ENCODE results near the gene TMEM121.

Gene TMEM121
- 0.63 to 8.6 (median 2.6) reads per million in 9 experiments for total RNA-seq

DNA sequence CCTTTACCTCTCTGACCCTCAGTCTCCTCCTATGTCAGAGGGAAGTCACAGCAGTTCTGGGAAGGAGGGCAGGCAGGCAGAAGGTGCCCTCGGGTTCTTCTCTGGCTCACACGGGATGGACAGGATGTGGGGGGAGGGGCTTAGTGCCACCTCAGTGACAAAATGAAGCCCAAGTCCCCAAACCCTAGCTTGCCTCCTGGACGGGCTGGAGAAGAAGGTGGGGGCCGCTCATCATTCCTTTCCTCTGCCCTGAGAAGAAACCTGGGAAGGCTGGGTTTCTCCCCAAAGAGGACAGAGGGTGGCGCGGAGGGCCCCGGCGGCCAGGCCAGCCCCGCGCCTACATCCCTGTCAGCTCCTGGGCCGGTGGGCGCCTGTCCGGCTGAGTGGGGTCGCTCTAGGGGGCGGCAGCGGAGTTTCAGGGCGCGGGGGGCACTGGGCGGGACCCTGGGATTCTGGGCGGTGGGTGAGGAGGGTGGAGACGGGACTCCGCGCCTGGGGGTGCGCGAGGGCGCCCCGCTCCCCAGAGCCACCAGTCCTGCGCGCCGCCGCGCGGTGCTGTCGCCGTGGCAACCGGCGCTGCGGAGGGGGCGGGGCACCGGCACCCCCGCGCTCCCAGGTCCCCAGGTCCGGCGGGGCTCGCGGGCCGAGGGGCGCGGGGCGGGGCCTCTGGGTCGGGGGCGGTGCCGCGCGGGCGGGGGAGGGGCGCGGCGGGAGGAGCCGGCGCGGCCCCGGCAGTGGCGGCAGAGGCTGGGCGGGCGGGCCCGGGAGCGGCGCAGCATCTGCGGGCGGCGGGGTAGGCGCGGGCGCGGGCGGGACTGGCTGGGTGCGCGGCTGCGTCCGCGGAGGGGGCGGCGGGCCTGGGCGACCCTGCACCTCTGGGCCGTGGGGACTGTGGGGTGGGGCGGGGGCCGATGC, at the start of gene TMEM121:
Gene TMEM121, plus strand, starts transcription at position 723 of the 915 bp plus-strand sequence. CDS start 2,252 bp downstream, outside the sequence.
- peaks cover 33 to 44% of the 10 kb centered on the region in 2 donors for H3K27me3 Mint-ChIP-seq
- peak within 1 kb of the TSS; percentile 81 for H3K4me3 Mint-ChIP-seq
- H3K9me3 Mint-ChIP-seq: no peaks in the 10 kb centered on the region
- H3K27ac Mint-ChIP-seq: no peak within 1 kb of the TSS
- H3K36me3 Mint-ChIP-seq (ENCODE audit: insufficient read depth): peaks cover 4% of the 10 kb centered on the region
- H3K4me1 Mint-ChIP-seq (ENCODE audit: low read depth in 2 of 2): peaks cover 5 to 18% of the 10 kb centered on the region in 2 donors
- no peak for DNase-seq
- ATAC-seq (replicated peaks): peak; percentile 38

DNA sequence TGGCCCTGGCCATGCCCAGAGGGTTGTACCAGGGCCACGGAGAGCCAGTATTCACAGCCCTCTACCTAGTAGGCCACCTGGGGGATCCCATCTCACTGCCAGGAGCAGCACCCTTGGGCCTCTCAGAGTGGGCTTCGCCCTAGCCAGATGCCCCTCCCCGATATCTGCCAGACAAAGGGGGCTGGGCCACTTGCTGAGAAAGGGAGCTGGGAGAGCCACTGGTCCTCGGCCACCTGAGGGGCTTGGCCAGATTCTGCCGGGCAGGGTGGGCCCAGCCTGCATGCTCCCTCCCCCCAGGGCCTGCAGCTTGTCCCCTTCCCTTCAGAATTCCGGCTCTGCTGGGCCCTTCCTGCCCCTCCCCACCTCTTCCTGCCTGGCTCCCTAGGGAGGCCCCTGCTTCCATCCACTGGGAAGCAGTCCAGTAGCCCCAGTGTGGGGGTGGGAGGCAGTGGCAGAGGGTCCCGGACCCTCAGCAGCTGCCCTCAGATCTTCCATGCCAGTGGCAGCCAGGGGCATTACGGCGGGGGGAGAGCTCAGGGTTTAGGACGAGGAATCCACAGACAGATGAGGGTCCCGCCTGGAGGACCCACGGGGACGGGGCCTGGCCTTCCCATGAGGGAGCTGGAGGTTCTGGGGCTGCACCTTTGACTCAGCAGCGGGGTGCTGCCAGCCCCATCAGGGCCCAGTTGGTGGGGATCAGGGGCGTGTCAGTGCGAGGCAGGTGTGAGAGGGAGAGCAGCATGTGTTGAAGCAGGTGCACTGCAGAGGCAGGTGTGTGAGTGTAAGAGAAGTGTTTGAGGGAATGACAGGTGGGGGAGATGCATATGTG, 49.3 kb upstream of the TMEM121 start:
- no peak for ATAC-seq (replicated peaks)
- no peak for DNase-seq
- peak overlapping the region; percentile 66 to 86 for H3K27ac Mint-ChIP-seq
- peak overlapping the region; percentile 64 to 67 for H3K4me3 Mint-ChIP-seq
- no peaks in the 10 kb centered on the region for H3K27me3 Mint-ChIP-seq
- peaks cover 0 to 3% of the 10 kb centered on the region in 2 donors for H3K9me3 Mint-ChIP-seq
- H3K36me3 Mint-ChIP-seq (ENCODE audit: insufficient read depth): peaks cover 58% of the 10 kb centered on the region
- peaks cover 24 to 28% of the 10 kb centered on the region in 2 donors for H3K4me1 Mint-ChIP-seq (ENCODE audit: low read depth in 2 of 2)

- Mint-ChIP-seq H3K36me3 (ENCODE audit: insufficient read depth) (peaks cover 63% of the 10 kb centered on the region), H3K27me3 (no peaks in the 10 kb centered on the region), H3K27ac (peak overlapping the region; percentile 66 to 86), H3K4me1 (ENCODE audit: low read depth in 2 of 2) (peaks cover 32 to 36% of the 10 kb centered on the region in 2 donors), H3K4me3 (peak overlapping the region; percentile 64 to 67), H3K9me3 (peaks cover 0 to 3% of the 10 kb centered on the region in 2 donors)
- DNase-seq (peak; percentile 66 to 73 (median 68)), ATAC-seq (replicated peaks) (peak; percentile 18)
Observed at GRCh38 chr14:105477660-105478397, 48.6 kb upstream of the TMEM121 start.

GRCh38 chr14:105478398-105479251, 47.8 kb upstream of the TMEM121 start:
- no peak overlapping the region for H3K4me3 Mint-ChIP-seq
- H3K4me1 Mint-ChIP-seq (ENCODE audit: low read depth in 2 of 2): peaks cover 35 to 37% of the 10 kb centered on the region in 2 donors
- peaks cover 67% of the 10 kb centered on the region for H3K36me3 Mint-ChIP-seq (ENCODE audit: insufficient read depth)

GRCh38 chr14:105479431-105480158, 46.8 kb upstream of the TMEM121 start:
- no peak for ATAC-seq (replicated peaks)
- Mint-ChIP-seq H3K9me3 (peaks cover 0 to 3% of the 10 kb centered on the region in 2 donors), H3K4me1 (ENCODE audit: low read depth in 2 of 2) (peaks cover 42 to 43% of the 10 kb centered on the region in 2 donors), H3K4me3 (peak overlapping the region; percentile 27 to 80), H3K27ac (peak overlapping the region; percentile 100), H3K27me3 (no peaks in the 10 kb centered on the region), H3K36me3 (ENCODE audit: insufficient read depth) (peaks cover 77% of the 10 kb centered on the region)
- DNase-seq: no peak

More at GRCh38 chr14:105478398-105479251, 47.8 kb upstream of the TMEM121 start:
- peak in 1 of 3 experiments; percentile 30 for DNase-seq
- Mint-ChIP-seq H3K9me3 (peaks cover 0 to 3% of the 10 kb centered on the region in 2 donors), H3K27ac (no peak overlapping the region), H3K27me3 (no peaks in the 10 kb centered on the region)
- ATAC-seq (replicated peaks): no peak

DNA sequence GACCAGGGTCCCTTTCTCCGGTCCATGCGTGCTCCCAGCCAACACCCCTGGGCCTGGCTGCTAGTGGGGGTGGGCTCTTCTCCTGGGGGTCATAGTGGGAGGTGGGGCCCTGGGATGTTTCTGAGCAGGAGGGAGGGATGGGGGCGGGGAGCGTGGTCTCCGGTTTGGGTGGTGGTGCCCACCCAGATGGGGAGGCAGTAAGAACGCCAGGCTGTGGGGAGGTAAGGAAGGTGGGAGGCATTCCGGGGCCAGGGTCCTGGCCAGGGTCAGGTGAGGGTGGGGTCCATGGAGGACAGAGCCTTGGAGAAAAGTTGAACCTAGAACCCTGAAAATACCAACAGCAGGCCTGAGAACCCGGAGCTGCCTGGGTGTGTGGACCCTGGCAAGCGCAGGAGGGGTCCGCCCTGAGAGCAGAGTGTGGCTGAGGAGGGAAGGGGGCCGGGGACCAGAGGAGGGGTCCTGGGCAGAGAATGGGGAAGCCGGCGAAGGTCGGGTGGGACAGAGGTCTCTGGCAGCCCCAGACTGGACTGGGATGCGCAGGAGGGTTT, 46.1 kb upstream of the TMEM121 start:
- H3K4me3 Mint-ChIP-seq: peak overlapping the region; percentile 80 to 82
- peaks cover 82% of the 10 kb centered on the region for H3K36me3 Mint-ChIP-seq (ENCODE audit: insufficient read depth)
- no peak for ATAC-seq (replicated peaks)
- H3K4me1 Mint-ChIP-seq (ENCODE audit: low read depth in 2 of 2): peaks cover 47 to 48% of the 10 kb centered on the region in 2 donors
- H3K27me3 Mint-ChIP-seq: no peaks in the 10 kb centered on the region
- H3K27ac Mint-ChIP-seq: peak overlapping the region; percentile 100
- DNase-seq: no peak
- H3K9me3 Mint-ChIP-seq: peaks cover 0 to 3% of the 10 kb centered on the region in 2 donors

DNA sequence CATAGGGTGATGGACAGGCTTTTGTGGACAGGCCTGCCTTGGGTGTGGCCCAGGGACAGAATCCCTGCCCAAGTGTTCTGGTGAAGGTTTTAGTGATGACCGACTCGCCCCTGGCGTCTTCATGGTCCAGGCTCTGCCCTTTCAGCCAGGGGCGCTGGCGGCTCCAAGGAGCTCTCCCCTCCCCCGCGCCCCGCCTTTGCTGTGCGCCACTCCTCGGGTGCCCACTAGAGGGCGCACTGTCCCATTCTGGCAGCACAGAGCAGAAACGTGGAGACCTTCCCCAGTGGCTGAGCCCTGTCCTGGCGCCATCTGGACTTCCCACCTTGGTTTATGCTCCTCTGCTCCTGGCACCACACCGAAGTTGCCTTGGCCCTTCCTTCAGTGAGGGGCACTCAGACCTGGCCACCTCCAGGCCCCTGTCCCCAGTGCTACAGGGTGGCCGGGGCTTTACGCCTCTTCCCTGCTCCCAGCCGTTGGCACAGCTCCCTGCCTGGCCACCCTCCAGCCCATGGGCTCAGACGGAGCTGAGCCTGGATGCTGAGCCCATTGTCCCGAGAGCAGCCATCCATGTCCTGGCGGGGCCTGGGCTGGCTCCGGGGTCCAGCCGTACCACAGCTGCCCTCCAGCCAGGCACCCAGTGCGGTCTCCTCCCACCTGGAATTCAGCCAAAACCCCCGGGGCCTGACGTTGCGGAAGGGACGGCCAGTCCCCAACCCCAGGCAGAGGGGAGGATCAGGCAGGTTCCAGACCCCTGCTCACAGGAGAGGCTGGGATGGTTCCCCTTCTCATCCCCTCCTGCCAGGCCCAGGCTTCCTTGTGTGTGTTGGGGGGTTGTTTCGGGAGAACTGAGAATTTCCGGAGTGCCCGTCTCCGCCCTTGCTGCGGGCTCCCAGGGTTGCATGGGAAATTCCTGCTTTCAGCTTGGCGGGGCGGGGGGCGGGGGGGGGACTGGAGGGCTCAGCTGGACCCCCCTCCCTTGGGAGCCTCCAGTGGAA, 45.3 kb upstream of the TMEM121 start:
- H3K9me3 Mint-ChIP-seq: peaks cover 0 to 3% of the 10 kb centered on the region in 2 donors
- ATAC-seq (replicated peaks) (peak; percentile 45), DNase-seq (peak; percentile 93 to 96 (median 95))
- H3K4me1 Mint-ChIP-seq (ENCODE audit: low read depth in 2 of 2): peaks cover 54 to 55% of the 10 kb centered on the region in 2 donors
- peaks cover 85% of the 10 kb centered on the region for H3K36me3 Mint-ChIP-seq (ENCODE audit: insufficient read depth)
- peak overlapping the region; percentile 100 for H3K27ac Mint-ChIP-seq
- H3K27me3 Mint-ChIP-seq: no peaks in the 10 kb centered on the region
- peak overlapping the region; percentile 80 to 82 for H3K4me3 Mint-ChIP-seq

GRCh38 chr14:105481886-105482457, 44.4 kb upstream of the TMEM121 start:
- H3K4me1 Mint-ChIP-seq (ENCODE audit: low read depth in 2 of 2): peaks cover 51 to 54% of the 10 kb centered on the region in 2 donors
- peak overlapping the region; percentile 80 to 82 for H3K4me3 Mint-ChIP-seq
- ATAC-seq (replicated peaks) (peak; percentile 62), DNase-seq (peak; percentile 95 to 97 (median 97))
- H3K27me3 Mint-ChIP-seq: no peaks in the 10 kb centered on the region
- H3K36me3 Mint-ChIP-seq (ENCODE audit: insufficient read depth): peaks cover 87% of the 10 kb centered on the region
- peak overlapping the region; percentile 100 for H3K27ac Mint-ChIP-seq
- peaks cover 0 to 3% of the 10 kb centered on the region in 2 donors for H3K9me3 Mint-ChIP-seq

DNA sequence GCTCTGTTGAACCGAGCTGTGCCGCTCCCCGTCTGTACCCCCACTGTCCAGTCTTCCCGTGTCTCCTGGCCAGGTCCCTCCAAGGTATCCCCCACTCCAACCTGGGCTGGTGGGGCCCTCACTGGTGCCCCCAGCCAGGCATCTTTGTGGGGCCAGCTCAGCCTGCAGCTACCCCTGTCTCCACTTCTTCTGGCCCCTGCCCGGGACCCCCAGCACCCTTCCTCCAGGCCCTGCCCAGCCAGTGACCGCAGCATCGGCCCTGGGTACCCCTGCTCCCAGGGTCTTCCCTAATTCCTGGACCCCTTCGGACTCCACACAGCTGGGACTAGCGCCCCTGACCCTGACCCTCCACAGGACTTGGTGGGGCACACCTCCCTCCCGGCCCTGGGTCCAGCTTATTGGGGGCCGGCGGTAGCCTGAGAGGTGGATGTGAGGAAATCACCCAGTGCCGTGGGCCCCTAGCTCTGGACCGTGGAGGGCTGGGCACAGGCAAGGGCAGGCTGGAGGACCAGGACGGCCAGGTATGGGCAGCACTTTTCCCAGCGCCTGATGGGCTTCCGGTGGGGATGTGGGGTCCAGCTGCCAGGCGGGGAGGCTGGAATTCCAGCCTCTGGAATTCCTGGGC, 43.8 kb upstream of the TMEM121 start:
- peak overlapping the region; percentile 100 for H3K27ac Mint-ChIP-seq
- H3K27me3 Mint-ChIP-seq: no peaks in the 10 kb centered on the region
- ATAC-seq (replicated peaks) (no peak), DNase-seq (no peak)
- peak overlapping the region; percentile 80 to 82 for H3K4me3 Mint-ChIP-seq
- H3K4me1 Mint-ChIP-seq (ENCODE audit: low read depth in 2 of 2): peaks cover 45 to 48% of the 10 kb centered on the region in 2 donors
- peaks cover 87% of the 10 kb centered on the region for H3K36me3 Mint-ChIP-seq (ENCODE audit: insufficient read depth)
- no peaks in the 10 kb centered on the region for H3K9me3 Mint-ChIP-seq
